ENCODE data around the gene TANGO2.
"Not testable (repeated sequence)": the region's sequence is repeated elsewhere in the genome, so short reads cannot be mapped to it uniquely, and the experiment has no call there.

The TANGO2 gene

GRCh38 chr22:20063271-20064139 lies 42.6 kb downstream of the TANGO2 start:
- no peak for DNase-seq (ENCODE audit: low read depth in 3 of 3)

- DNase-seq (ENCODE audit: low read depth in 3 of 3): no peak
Measured at GRCh38 chr22:20064140-20064480, 43.2 kb downstream of the TANGO2 start.

- DNase-seq (ENCODE audit: low read depth in 3 of 3): no peak
Measured at GRCh38 chr22:20064545-20065262, 43.8 kb downstream of the TANGO2 start.

DNA sequence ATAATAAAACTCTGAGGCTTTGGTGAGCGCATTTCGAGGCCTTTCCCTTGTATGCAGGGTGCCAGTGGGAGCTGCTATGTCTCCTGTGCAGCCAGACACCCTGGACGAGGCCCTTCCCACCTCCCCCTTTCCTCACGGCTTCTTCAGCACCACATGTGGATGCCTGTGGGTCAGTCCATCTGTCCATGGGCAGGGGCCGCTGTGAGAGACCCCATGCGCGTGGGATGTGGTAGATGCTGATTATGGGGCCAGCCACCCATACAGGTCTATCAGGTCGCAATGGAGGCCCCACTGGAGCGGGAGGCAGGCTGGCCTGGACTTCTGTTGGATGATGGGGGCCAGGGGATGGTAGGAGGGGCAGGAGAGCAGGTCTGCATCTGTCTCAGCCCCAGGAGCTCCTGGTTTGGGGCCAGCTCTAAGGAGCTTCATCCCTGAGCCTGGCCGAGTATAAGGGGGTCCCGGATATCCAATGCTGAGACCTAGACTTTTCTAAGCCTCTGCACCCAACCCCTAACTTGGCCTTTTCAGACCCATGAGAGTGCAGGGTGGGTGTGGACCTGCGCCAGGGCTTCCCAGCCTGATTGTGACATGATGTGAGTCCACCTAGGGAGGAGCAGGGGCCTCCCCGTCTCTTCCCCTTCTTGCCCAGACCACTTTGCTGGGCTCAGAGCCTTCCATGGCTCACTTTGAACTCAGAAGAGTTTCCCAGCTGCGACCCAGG lies 45.1 kb downstream of the TANGO2 start:
- no peak for DNase-seq (ENCODE audit: low read depth in 3 of 3)

GRCh38 chr22:20066617-20067383 lies 45.9 kb downstream of the TANGO2 start:
- no peak for DNase-seq (ENCODE audit: low read depth in 3 of 3)

DNA sequence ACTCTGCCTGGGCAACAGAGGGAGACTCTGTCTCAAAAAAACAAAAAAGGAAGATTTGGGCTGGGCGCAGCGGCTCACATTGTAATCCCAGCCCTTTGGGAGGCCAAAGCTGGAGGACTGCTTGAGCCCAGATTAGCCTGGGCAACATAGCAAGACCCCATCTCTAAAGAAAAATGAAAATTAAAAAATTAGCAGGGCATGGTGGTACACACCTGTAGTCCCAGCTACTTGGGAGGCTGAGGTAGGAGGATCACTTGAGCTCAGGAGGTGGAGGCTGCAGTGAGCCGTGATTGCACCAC lies 46.4 kb downstream of the TANGO2 start:
- not testable (repeated sequence) for DNase-seq (ENCODE audit: low read depth in 3 of 3)

GRCh38 chr22:20068640-20069039 lies 47.7 kb downstream of the TANGO2 start:
- no peak for DNase-seq (ENCODE audit: low read depth in 3 of 3)

GRCh38 chr22:20069331-20070042 lies 48.6 kb downstream of the TANGO2 start:
- DNase-seq (ENCODE audit: low read depth in 3 of 3): no peak

GRCh38 chr22:20071524-20071972 lies 50.6 kb downstream of the TANGO2 start:
- no peak for DNase-seq (ENCODE audit: low read depth in 3 of 3)

GRCh38 chr22:20076627-20077172 lies 55.8 kb downstream of the TANGO2 start:
- DNase-seq (ENCODE audit: low read depth in 3 of 3): no peak

DNA sequence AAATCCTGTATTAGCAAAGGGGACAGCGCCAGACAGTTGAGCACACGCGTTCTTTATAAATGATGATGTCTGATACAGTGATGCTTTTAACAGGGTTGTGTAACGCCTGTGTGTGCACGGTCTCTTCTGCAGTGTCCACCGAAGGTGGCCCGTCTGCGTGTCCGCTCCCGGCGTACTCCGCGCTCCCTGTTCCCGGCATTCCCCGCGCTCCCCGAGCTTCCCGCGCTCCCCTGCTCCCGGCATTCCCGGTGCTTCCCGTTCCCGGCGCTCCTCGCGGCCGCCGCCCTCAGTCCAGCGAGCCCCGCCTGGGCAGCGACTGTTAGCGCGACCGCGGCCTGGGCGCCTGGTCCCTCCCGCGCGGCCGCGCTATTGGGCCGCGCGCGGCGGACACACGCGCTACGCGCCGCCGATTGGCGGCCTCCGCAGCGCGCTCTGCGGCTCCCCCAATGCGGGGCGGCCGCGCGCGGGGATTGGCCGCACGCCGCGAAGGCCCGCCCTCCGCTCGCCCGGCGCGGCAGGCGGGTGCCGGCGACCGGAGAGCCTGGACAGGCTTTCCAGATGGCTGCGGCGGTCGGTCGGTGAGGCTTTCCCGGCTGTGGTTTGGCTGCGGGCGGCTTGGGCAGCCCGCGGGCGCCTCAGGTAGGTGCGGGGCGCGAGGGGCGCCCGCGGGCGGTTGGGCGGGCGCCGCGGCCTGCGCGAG lies 59.0 kb downstream of the TANGO2 start, which contains the start of gene DGCR8:
Gene DGCR8 (plus strand): TSS at position 497 of the 700 bp plus-strand sequence. CDS start 5,723 bp downstream, outside the sequence.
- DNase-seq (ENCODE audit: low read depth in 3 of 3): peak; percentile 31 to 65 (median 52)

- peak in 2 of 3 experiments; percentile 45 to 69 for DNase-seq (ENCODE audit: low read depth in 3 of 3)
Measured at GRCh38 chr22:20080445-20080775, 59.5 kb downstream of the TANGO2 start.

DNA sequence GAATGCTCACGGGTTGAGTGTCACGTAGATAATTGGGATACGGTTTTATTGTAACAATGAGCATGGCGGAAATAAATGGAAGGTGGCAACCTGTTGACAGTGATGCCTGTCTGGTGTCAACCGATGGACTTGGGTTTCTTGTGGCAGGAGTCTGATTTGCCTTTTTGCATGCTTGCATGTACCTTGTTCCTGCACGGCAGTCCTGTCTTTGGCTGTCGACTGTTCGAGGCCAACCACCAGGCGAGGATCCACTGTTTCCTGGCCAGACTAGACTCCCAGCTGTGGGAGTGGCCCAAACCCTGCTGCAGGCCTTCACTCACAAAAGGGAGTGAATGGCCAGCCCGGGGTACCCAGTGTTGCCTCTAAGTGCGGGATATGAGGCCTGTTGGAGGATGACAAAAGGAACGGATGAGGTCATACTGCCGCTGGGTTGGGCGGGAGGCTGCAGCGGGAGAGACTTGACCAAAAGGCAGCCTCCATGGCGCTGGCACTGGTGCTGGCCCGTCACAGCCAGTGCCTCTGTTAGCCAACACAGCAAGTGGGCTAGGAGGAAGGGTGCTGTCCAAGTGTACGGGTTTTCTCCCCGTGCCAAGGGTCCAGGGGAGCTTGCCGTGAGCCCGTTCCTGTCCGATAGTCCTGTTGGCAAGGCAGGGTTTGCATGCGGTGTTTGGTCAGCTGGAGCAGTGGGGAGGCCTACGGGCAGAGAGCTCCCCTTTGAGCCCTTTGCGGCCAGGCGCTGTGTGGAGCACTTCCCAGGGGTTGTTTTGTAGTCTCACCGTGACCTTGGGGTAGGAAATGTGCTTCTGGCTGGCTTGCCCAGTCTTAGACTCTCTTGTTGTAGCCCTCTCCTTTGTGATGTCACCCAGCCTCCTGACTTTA lies 60.1 kb downstream of the TANGO2 start:
- DNase-seq (ENCODE audit: low read depth in 3 of 3): no peak

DNA sequence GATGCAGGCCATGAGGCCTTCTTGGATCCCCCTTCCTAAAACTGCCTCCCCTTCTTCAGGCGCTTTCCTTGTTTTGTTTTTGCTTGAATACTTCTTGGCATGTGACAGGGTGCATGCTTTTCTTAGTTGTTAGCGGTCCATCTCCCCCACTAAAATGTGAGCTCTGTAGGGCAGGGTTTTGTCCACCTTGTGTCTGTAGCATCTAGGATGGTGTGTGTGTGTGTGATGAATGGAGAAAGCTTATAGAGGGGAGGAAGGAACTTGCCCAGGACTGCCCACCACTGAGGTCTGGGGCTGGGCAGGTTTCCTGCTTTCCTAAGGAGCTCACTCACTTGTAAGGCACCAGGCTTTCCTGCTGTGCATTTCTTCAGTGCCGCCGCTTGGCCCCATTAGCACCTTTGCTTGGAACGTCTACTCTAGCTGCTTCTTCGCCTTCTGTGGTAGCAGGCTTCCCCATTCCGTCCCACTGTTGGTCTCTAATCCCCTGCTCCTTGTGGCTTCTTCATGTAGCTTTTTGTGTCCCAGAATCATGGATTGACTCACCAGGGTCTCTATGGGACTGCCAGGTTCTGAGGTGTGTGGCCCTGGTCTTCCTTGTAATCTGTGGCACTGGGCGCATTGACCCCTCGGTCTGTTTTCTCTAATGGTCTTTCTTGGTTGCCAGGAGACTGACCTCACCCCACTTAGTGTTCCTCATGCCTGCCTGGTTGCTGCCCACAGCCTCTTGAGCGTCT lies 62.4 kb downstream of the TANGO2 start:
- no peak for DNase-seq (ENCODE audit: low read depth in 3 of 3)

DNA sequence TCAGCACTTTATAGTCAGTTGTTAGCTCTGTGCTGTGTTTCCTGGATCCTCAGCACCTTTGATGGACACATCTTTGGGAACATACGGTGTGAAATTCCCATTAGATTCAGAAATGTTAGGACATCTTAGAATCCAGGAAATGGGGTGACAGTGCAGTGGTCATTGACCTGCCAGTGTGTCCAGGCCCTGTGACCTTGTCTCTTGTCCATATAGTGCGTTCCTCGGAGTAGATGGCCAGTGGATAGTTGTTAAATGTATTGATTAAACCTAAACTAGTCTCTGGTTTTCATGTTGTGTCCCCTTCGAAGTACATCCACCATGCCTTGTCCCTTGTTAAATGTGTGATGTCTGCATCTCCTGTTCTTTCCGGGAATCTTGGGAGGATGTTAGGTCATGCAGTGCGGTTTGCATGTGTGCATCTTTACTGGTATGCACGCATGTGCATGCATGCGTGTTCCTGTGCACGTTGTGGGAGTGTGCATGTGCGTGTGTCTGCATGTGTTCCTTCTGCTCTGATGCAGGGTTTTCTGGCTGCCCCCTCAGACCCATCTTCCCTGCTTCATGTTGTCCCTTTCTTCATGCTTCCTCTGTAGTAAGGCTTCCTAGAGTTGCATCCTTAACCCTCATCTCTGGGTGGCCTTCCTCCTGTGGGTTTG lies 63.1 kb downstream of the TANGO2 start:
- no peak for DNase-seq (ENCODE audit: low read depth in 3 of 3)

DNA sequence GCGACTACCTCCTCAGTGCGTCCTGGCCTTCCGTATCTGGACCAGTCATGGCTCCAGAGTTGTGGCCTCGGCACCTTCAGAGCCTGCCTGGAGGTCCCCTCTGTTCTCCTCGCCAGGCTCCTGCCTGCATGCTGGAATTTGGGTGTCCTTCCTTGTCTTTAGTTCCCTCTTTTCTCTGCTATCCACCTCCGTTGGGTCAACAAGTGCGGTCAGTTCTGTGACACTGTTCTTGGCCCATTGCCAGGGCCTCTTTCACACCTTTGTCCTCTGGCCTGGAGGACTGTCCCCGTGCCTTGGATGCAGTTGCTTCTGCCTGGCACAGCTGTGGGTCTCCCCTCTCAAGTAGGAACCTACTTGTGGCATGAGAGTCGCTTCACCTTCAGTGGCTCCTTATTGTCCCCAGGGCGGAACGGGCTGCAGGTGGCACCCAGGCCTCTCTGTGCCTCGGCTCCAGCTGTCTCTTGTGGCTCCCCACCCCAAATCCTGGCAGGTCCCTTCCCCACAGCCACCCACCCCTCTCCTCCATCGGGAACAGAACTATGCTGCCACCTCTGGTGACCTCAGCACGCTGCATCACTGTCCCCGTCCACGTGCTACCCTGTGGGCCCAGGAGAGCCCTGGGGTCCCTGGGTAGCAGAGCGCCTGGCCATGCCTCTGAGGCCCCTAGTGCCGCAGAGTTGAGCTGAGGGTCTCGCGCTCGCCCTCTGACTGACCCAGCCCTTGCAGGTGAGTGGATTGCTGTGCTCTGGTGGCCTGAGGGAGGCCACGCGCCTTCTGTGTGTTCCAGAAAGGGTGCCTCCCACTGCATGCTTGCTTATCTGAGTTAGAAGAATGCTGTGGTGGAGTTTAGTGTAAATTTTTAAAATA lies 63.9 kb downstream of the TANGO2 start:
- no peak for DNase-seq (ENCODE audit: low read depth in 3 of 3)

- DNase-seq (ENCODE audit: low read depth in 3 of 3): no peak
Measured at GRCh38 chr22:20085651-20086050, 64.7 kb downstream of the TANGO2 start.

All from stimulated activated CD4-positive, alpha-beta T cell treated with anti-CD3 and anti-CD28 coated beads, TNF-alpha, amount 100 ng/mL, for 24 hours (primary cell).